Transverse colon (tissue), 4 donors: ENCODE data around the gene DIAPH3.

Experiments used
- POLR2A ChIP-seq: fragments of 450-650 bp; IDR thresholded peaks from one replicate; pipeline ENCODE4 v1.6.1; 2016; ENCODE audit warnings: antibody characterized with exemption, mild to moderate bottlenecking, moderate library complexity
- POLR2AphosphoS5 ChIP-seq, 3 donors: sonication (generic); formaldehyde crosslinking; IDR thresholded peaks; one replicate each; pipeline ENCODE4 v1.6.1; 2016; ENCODE audit warnings: antibody characterized with exemption in 3 of 3
- TF ChIP-seq, protein P1 (sequence below), 5 experiments: fragments of 200-600 bp in 3 of 5; fragments of 450-650 bp in 2 of 5; sonication (generic) in 3 of 5; IDR thresholded peaks; 1 replicate in 2 of 5; 2 replicates in 3 of 5; pipeline ENCODE4 v1.5.1; 2016 to 2017; ENCODE audit warnings: antibody characterized with exemption in 5 of 5, inconsistent platforms in 3 of 5, mild to moderate bottlenecking in 2 of 5, moderate library complexity in 1 of 5

DNA sequence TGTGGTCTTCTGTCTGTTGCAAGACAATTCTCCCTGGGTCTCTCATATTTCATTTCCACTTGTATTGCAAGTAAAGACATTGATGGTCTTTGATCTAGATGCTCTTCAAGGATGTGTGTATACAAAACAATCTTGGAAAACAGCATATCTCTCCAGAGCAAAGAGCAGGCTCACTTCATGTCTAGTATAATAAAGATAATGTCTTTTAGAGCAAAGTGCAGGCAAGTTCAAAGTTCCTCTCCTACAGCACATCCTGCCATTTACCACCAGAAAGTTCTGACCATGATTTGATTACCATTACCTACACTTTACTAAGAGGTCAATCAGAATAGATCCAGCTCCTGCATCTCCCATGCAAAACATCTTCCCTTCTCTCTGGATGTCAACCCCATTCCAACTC lies 162.8 kb downstream of the DIAPH3 start:
- TF ChIP-seq, protein P1, sequence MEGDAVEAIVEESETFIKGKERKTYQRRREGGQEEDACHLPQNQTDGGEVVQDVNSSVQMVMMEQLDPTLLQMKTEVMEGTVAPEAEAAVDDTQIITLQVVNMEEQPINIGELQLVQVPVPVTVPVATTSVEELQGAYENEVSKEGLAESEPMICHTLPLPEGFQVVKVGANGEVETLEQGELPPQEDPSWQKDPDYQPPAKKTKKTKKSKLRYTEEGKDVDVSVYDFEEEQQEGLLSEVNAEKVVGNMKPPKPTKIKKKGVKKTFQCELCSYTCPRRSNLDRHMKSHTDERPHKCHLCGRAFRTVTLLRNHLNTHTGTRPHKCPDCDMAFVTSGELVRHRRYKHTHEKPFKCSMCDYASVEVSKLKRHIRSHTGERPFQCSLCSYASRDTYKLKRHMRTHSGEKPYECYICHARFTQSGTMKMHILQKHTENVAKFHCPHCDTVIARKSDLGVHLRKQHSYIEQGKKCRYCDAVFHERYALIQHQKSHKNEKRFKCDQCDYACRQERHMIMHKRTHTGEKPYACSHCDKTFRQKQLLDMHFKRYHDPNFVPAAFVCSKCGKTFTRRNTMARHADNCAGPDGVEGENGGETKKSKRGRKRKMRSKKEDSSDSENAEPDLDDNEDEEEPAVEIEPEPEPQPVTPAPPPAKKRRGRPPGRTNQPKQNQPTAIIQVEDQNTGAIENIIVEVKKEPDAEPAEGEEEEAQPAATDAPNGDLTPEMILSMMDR (IDR thresholded peaks at IDR 0.05): no peak
- TF ChIP-seq POLR2AphosphoS5 (IDR thresholded peaks at IDR 0.05) (no peak), POLR2A (no peak)
